MM.1S (cell line): ENCODE results near the gene VENTX.

ENCODE experiments used
- DNase-seq: peaks from one replicate; pipeline ENCODE4 v3.0.0-alpha.2; 2015
- H2AFZ ChIP-seq: fragments of 300-600 bp; sonication (generic); 2 replicates; pipeline ENCODE4 v1.6.0; 2016; ENCODE audit warnings: antibody characterized with exemption, low read length
- H3F3A ChIP-seq: fragments of 300-600 bp; sonication (generic); 2 replicates; pipeline ENCODE4 v1.6.1; 2016; ENCODE audit warnings: mild to moderate bottlenecking, antibody characterized with exemption, low read length, moderate library complexity, mixed read lengths; ENCODE audit not compliant: insufficient read depth
- H3K27ac ChIP-seq: fragments of 300-600 bp; sonication (generic); 2 replicates; pipeline ENCODE4 v1.5.1; 2016; ENCODE audit warnings: mild to moderate bottlenecking, low read length
- H3K27me3 ChIP-seq: fragments of 300-600 bp; sonication (generic); replicated peaks from 2 replicates; pipeline ENCODE4 v1.6.0; 2016; ENCODE audit warnings: low read length; ENCODE audit not compliant: insufficient read depth
- H3K36me3 ChIP-seq: fragments of 300-600 bp; sonication (generic); replicated peaks from 2 replicates; pipeline ENCODE4 v1.6.1; 2016; ENCODE audit warnings: mild to moderate bottlenecking, low read length, mixed read lengths; ENCODE audit not compliant: insufficient read depth
- H3K4me1 ChIP-seq: fragments of 300-600 bp; sonication (generic); 2 replicates; pipeline ENCODE4 v1.6.1; 2016; ENCODE audit warnings: low read length, mixed read lengths
- H3K4me2 ChIP-seq: fragments of 300-600 bp; sonication (generic); 2 replicates; pipeline ENCODE4 v1.6.0; 2016; ENCODE audit warnings: low read depth, low read length
- H3K4me3 ChIP-seq: fragments of 300-600 bp; sonication (generic); 2 replicates; pipeline ENCODE4 v1.5.1; 2016; ENCODE audit warnings: low read length, mixed read lengths
- H3K79me2 ChIP-seq: fragments of 300-600 bp; sonication (generic); 2 replicates; pipeline ENCODE4 v1.6.1; 2016; ENCODE audit warnings: mixed run types, low read length, mixed read lengths
- H3K9ac ChIP-seq: fragments of 300-600 bp; sonication (generic); 2 replicates; pipeline ENCODE4 v1.6.1; 2016; ENCODE audit warnings: low read length, mixed read lengths
- H3K9me2 ChIP-seq: fragments of 300-600 bp; sonication (generic); replicated peaks from 2 replicates; pipeline ENCODE4 v1.6.1; 2016; ENCODE audit warnings: mild to moderate bottlenecking, low read length, mixed read lengths; ENCODE audit not compliant: insufficient read depth
- H3K9me3 ChIP-seq: fragments of 300-600 bp; sonication (generic); replicated peaks from 2 replicates; pipeline ENCODE4 v1.6.1; 2016; ENCODE audit warnings: mild to moderate bottlenecking, low read length, mixed read lengths; ENCODE audit not compliant: insufficient read depth
- H4K20me1 ChIP-seq: fragments of 300-600 bp; sonication (generic); 2 replicates; pipeline ENCODE4 v1.6.1; 2016; ENCODE audit warnings: mild to moderate bottlenecking, low read length, moderate library complexity, mixed read lengths; ENCODE audit not compliant: insufficient read depth
- EZH2 ChIP-seq: fragments of 300-600 bp; sonication (generic); optimal IDR thresholded peaks from 2 replicates; pipeline ENCODE3; 2017; ENCODE audit warnings: low read depth, mild to moderate bottlenecking, antibody characterized with exemption, low read length, mixed read lengths
- EZH2phosphoT487 ChIP-seq: fragments of 300-600 bp; sonication (generic); IDR thresholded peaks from 2 replicates; pipeline ENCODE4 v1.6.1; 2018; ENCODE audit warnings: antibody characterized with exemption, low read length
- TF ChIP-seq, protein P1 (sequence below): fragments of 300-600 bp; sonication (generic); IDR thresholded peaks from 2 replicates; pipeline ENCODE4 v1.5.1; 2016; ENCODE audit warnings: antibody characterized with exemption, low read length, mixed read lengths

VENTX gene

DNA sequence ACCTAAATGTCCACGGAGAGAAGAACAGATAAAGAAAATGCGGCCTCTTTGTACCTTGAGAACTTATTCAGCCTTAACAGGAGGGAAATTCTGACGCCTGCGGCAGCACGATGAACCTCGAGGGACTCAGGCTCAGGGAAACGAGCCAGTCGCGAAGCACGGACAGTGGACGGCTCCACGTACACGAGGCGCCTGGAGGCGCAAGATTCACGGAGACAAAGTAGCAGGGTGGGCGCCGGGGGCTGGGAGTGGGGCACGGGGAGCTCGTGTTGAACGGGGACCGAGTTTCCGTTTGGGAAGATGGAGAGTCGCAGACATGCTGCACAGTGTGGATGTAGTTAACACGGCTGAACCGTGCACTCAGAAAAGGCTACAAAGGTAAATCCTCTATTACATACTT, 20.9 kb upstream of the VENTX start:
- no peak overlapping the region for H3K27ac ChIP-seq
- H3K36me3 ChIP-seq = no peaks in the 10 kb centered on the region
- H3K4me3 ChIP-seq = no peak overlapping the region
- no peak overlapping the region for H2AFZ ChIP-seq
- no peaks in the 10 kb centered on the region for H3F3A ChIP-seq
- no peak overlapping the region for H3K9ac ChIP-seq
- no peaks in the 10 kb centered on the region for H3K9me3 ChIP-seq
- no peaks in the 10 kb centered on the region for H3K79me2 ChIP-seq
- no peaks in the 10 kb centered on the region for H3K4me1 ChIP-seq
- no peaks in the 10 kb centered on the region for H4K20me1 ChIP-seq
- H3K27me3 ChIP-seq = peaks cover 35% of the 10 kb centered on the region
- DNase-seq = no peak
- no peaks in the 10 kb centered on the region for H3K9me2 ChIP-seq
- TF ChIP-seq, protein P1, sequence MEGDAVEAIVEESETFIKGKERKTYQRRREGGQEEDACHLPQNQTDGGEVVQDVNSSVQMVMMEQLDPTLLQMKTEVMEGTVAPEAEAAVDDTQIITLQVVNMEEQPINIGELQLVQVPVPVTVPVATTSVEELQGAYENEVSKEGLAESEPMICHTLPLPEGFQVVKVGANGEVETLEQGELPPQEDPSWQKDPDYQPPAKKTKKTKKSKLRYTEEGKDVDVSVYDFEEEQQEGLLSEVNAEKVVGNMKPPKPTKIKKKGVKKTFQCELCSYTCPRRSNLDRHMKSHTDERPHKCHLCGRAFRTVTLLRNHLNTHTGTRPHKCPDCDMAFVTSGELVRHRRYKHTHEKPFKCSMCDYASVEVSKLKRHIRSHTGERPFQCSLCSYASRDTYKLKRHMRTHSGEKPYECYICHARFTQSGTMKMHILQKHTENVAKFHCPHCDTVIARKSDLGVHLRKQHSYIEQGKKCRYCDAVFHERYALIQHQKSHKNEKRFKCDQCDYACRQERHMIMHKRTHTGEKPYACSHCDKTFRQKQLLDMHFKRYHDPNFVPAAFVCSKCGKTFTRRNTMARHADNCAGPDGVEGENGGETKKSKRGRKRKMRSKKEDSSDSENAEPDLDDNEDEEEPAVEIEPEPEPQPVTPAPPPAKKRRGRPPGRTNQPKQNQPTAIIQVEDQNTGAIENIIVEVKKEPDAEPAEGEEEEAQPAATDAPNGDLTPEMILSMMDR = no peak
- TF ChIP-seq EZH2 (no peak), EZH2phosphoT487 (no peak)
- no peak overlapping the region for H3K4me2 ChIP-seq

DNA sequence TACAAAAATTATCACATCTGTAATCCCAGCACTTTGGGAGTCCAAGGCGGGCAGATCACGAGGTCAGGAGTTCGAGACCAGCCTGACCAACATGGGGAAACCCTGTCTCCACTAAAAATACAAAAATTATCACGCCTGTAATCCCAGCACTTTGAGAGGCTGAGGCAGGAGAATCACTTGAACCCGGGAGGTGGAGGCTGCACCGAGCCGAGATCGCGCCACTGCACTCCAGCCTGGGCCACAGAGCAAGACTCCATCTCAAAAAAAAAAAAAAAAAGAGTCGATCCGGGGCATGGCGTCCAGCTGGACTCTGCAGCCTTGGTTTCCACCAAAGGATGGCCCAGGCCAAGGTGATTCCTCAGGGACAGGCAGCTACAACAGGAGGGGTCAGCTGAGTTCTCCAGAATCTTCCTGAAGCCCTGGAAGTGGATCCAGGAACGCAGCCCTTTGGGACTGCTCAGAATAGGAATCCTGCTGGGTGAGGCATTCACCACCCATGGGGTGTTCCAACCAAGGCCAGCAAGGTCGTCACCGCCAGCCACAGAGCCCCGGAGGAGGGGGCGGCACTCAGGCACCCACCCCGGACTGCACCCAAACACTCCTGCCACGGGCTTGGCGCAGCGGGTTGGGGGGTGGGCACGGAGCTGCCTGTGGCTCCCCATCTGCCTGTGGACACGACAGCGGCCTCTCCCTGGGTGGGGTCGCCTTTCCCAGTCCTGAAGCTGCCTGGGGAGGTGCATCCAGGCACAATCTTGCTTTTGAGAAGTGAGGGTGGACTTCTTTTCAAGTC, 19.7 kb upstream of the VENTX start:
- Histone ChIP-seq H3K9me3 (no peaks in the 10 kb centered on the region), H3F3A (no peaks in the 10 kb centered on the region)

DNA sequence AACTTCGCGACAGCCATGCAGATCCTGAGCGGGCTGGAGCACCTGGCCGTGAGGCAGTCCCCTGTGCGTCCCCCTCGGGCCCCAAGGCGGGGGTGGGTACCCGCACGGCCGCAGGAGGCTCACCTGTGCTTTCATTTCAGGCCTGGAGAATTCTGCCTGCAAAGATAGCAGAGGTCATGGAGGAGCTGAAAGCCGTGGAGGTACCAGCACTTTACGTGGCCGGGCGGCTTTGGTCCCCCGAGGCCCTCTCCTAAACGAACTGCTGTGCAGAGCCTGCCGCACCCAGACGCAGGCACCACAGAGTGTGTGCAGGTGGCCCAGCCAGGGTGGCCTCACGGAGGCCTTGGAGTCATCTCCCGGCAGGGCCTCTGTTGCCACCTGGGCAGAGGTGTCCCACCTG, 18.8 kb upstream of the VENTX start:
- no peaks in the 10 kb centered on the region for H4K20me1 ChIP-seq
- no peak overlapping the region for H3K4me3 ChIP-seq
- H3K9me3 ChIP-seq = no peaks in the 10 kb centered on the region
- H3K27me3 ChIP-seq = peaks cover 36% of the 10 kb centered on the region
- no peak for DNase-seq
- H3K4me2 ChIP-seq = peak overlapping the region; percentile 47
- H3K4me1 ChIP-seq = no peaks in the 10 kb centered on the region
- no peak overlapping the region for H3K9ac ChIP-seq
- TF ChIP-seq EZH2phosphoT487 = no peak
- TF ChIP-seq EZH2 = no peak
- TF ChIP-seq, protein P1 = no peak
- H3K79me2 ChIP-seq = no peaks in the 10 kb centered on the region
- no peak overlapping the region for H3K27ac ChIP-seq
- no peaks in the 10 kb centered on the region for H3F3A ChIP-seq
- H2AFZ ChIP-seq = 0 out of 2 replicates have a peak overlapping the region, but pooled peaks have one; percentile 19
- H3K9me2 ChIP-seq = no peaks in the 10 kb centered on the region
- no peaks in the 10 kb centered on the region for H3K36me3 ChIP-seq

More for the DNA sequence above, 19.7 kb upstream of the VENTX start:
- Histone ChIP-seq H3K27ac (no peak overlapping the region), H3K9ac (no peak overlapping the region), H3K4me3 (no peak overlapping the region), H3K4me1 (no peaks in the 10 kb centered on the region), H2AFZ (no peak overlapping the region), H3K27me3 (peaks cover 35% of the 10 kb centered on the region), H3K9me2 (no peaks in the 10 kb centered on the region), H3K36me3 (no peaks in the 10 kb centered on the region), H3K4me2 (peak overlapping the region; percentile 47; the same call in 1 of the 2 replicates), H4K20me1 (no peaks in the 10 kb centered on the region), H3K79me2 (no peaks in the 10 kb centered on the region)
- TF ChIP-seq EZH2phosphoT487 = no peak
- TF ChIP-seq EZH2 = no peak
- TF ChIP-seq, protein P1 = no peak
- no peak for DNase-seq
